B cell (primary cell): ENCODE data around the gene PRKCG.

Experiments
- CTCF ChIP-seq: fragments of 200-600 bp; IDR thresholded peaks from one replicate; pipeline ENCODE4 v1.8.0; 2022; ENCODE audit warnings: antibody characterized with exemption, mild to moderate bottlenecking
- EZH2 ChIP-seq: IDR thresholded peaks from 2 replicates; pipeline ENCODE4 v1.6.1; 2012; ENCODE audit warnings: borderline replicate concordance, low read depth, mild to moderate bottlenecking, moderate library complexity, low read length; ENCODE audit not compliant: insufficient read depth, poor library complexity, severe bottlenecking

GRCh38 chr19:53897459-53897858, 15.5 kb downstream of the PRKCG start:
- TF ChIP-seq CTCF, result no peak
- no peak for TF ChIP-seq EZH2
